Lung (tissue), 12 donors: Measurements from ENCODE around the gene NR6A1. TPM values are rescaled to one million over a fixed set of nuclear protein-coding genes. Genes with fewer than 3 reads are reported as not detected.
"Not testable (repeated sequence)": the region's sequence is repeated elsewhere in the genome, so short reads cannot be mapped to it uniquely, and the experiment has no call there.

ENCODE experiments used
- ATAC-seq: fragments of 200-7000 bp; cut with Tn5 transposase; one replicate; pipeline ENCODE4 v1.9.1; 2020; ENCODE audit warnings: moderate number of reproducible peaks; ENCODE audit not compliant: insufficient read depth, low FRiP score
- DNase-seq, 3 donors: peaks; one replicate each; pipeline ENCODE4 v3.0.0-alpha.2; 2013 to 2017
- H3K27ac ChIP-seq, 2 donors: one replicate each; pipeline ENCODE4 v1.5.1; 2013; ENCODE audit warnings: mild to moderate bottlenecking in 2 of 2, moderate library complexity in 2 of 2, control low read depth in 1 of 2, inconsistent platforms in 1 of 2, low read depth in 1 of 2, low read length in 1 of 2
- H3K27me3 ChIP-seq, 3 donors: one replicate each; pipeline ENCODE4 v1.5.1; 2013; ENCODE audit warnings: low read length in 2 of 3; ENCODE audit not compliant: control insufficient read depth in 3 of 3, insufficient read depth in 3 of 3
- H3K36me3 ChIP-seq, 4 donors: one replicate each; pipeline ENCODE4 v1.5.1; 2013; ENCODE audit warnings: low read length in 4 of 4, mild to moderate bottlenecking in 1 of 4, moderate library complexity in 1 of 4; ENCODE audit not compliant: control insufficient read depth in 4 of 4, insufficient read depth in 4 of 4
- H3K4me1 ChIP-seq, 5 donors: one replicate each; pipeline ENCODE4 v1.5.1; 2013; ENCODE audit warnings: low read length in 5 of 5, mild to moderate bottlenecking in 2 of 5, moderate library complexity in 1 of 5; ENCODE audit not compliant: control insufficient read depth in 5 of 5, insufficient read depth in 5 of 5
- H3K4me3 ChIP-seq: one replicate; pipeline ENCODE4 v1.5.1; 2013; ENCODE audit warnings: mild to moderate bottlenecking, control low read depth, moderate library complexity
- H3K9ac ChIP-seq, 2 donors: one replicate each; pipeline ENCODE4 v1.5.1; 2013; ENCODE audit warnings: low read length in 2 of 2, control low read depth in 1 of 2; ENCODE audit not compliant: insufficient read depth in 1 of 2
- H3K9me3 ChIP-seq, 4 donors: one replicate each; pipeline ENCODE4 v1.5.1; 2013; ENCODE audit warnings: low read length in 3 of 4, mild to moderate bottlenecking in 1 of 4, moderate library complexity in 1 of 4; ENCODE audit not compliant: control insufficient read depth in 4 of 4, insufficient read depth in 3 of 4
- CTCF ChIP-seq: IDR thresholded peaks from 2 replicates; pipeline ENCODE4 v1.5.1; 2012; ENCODE audit warnings: mild to moderate bottlenecking; ENCODE audit errors: control extremely low read depth, extremely low read depth
- WGBS, 2 donors: extraction: QIAGEN DNeasy Blood & Tissue Kit; methylation state at CpG; one replicate each; pipeline ENCODE4 v1.1.7; 2013; 5-methylcytosine and 5-hydroxymethylcytosine counted together
- polyA plus RNA-seq, 2 donors: library from polyadenylated mRNA; stranded (reverse); fragments of 200-250 nt; gene quantifications; one replicate each; pipeline ENCODE4 v1.2.1, GENCODE V29; 2013
- total RNA-seq, 2 donors: library from RNA; depleted of rRNA in 1 of 2; stranded (reverse); fragments of >200 nt in 1 of 2; gene quantifications; one replicate each; pipeline ENCODE4 v1.2.1, GENCODE V29; 2014 to 2021
- donor health status: control.
- donor health status: control.
- donor health status: Bipolar disorder and iron deficiency.
- donor health status: healthy.
- donor health status: DM: yes; HTN: yes; CAD: no.

The NR6A1 gene
- total and polyA plus RNA-seq, 4 donors, result 0.94 to 4.0 (median 2.4) TPM

GRCh38 chr9:124776618-124776953 is 5.5 kb upstream of the NR6A1 start:
- TF ChIP-seq CTCF, result no peak
- H3K4me1 ChIP-seq, result peaks cover 0 to 42% (median 16%) of the 10 kb centered on the region in 5 donors
- H3K36me3 ChIP-seq, result no peaks in the 10 kb centered on the region
- 15 to 22% methylated on average over 12 of the region's 12 CpGs for WGBS, 2 donors
- no peak overlapping the region for H3K27ac ChIP-seq
- peak overlapping the region; percentile 70 for H3K4me3 ChIP-seq
- DNase-seq, result no peak
- no peak for ATAC-seq
- H3K9ac ChIP-seq, result peak overlapping the region in 1 of 2 donors; percentile 74
- H3K9me3 ChIP-seq, result no peaks in the 10 kb centered on the region
- H3K27me3 ChIP-seq, result peaks cover 0 to 3% (median 0%) of the 10 kb centered on the region in 3 donors

- DNase-seq, result peak; percentile 88
- Histone ChIP-seq H3K27ac (no peak overlapping the region), H3K9me3 (peaks cover 0 to 3% (median 0%) of the 10 kb centered on the region in 4 donors), H3K36me3 (no peaks in the 10 kb centered on the region), H3K4me1 (peaks cover 1 to 40% (median 9%) of the 10 kb centered on the region in 5 donors), H3K27me3 (peaks cover 0 to 10% (median 6%) of the 10 kb centered on the region in 3 donors), H3K9ac (no peak overlapping the region), H3K4me3 (no peak overlapping the region)
- WGBS, 2 donors, result 39 to 43% methylated on average over 15 of the region's 15 CpGs
- ATAC-seq, result peak; percentile 42
- peak; percentile 74 for TF ChIP-seq CTCF
Measured at GRCh38 chr9:124774129-124774978, 3.2 kb upstream of the NR6A1 start.

GRCh38 chr9:124773473-124774128 is 2.5 kb upstream of the NR6A1 start:
- H3K27me3 ChIP-seq, result peaks cover 0 to 17% (median 14%) of the 10 kb centered on the region in 3 donors
- H3K27ac ChIP-seq, result no peak overlapping the region
- no peak for TF ChIP-seq CTCF
- H3K36me3 ChIP-seq, result no peaks in the 10 kb centered on the region
- H3K9ac ChIP-seq, result no peak overlapping the region
- 79 to 91% methylated on average over 1 of the region's 1 CpG for WGBS, 2 donors
- H3K4me3 ChIP-seq, result no peak overlapping the region
- peaks cover 0 to 3% (median 0%) of the 10 kb centered on the region in 4 donors for H3K9me3 ChIP-seq
- DNase-seq (no peak), ATAC-seq (no peak)
- peaks cover 0 to 34% (median 6%) of the 10 kb centered on the region in 5 donors for H3K4me1 ChIP-seq

GRCh38 chr9:124772877-124773276 is 1.8 kb upstream of the NR6A1 start:
- Histone ChIP-seq H3K4me1 (peaks cover 0 to 34% (median 6%) of the 10 kb centered on the region in 5 donors), H3K27me3 (peaks cover 0 to 23% (median 21%) of the 10 kb centered on the region in 3 donors)
- ATAC-seq, H3K9me3 ChIP-seq, H3K27ac ChIP-seq, H3K36me3 ChIP-seq, H3K4me3 ChIP-seq, H3K9ac ChIP-seq, DNase-seq: not testable (repeated sequence)
- WGBS, 2 donors, result 85 to 86% methylated on average over 15 of the region's 15 CpGs
